Thyroid gland (tissue), 4 donors: ENCODE data around the gene YPEL2.

ENCODE experiments used
- POLR2A ChIP-seq, 2 donors: fragments of 450-650 bp; IDR thresholded peaks; one replicate each; pipeline ENCODE4 v1.6.1; 2017; ENCODE audit warnings: antibody characterized with exemption in 2 of 2, mild to moderate bottlenecking in 2 of 2, moderate library complexity in 1 of 2
- TF ChIP-seq, protein P1 (sequence below), 6 experiments: fragments of 200-600 bp in 3 of 6; fragments of 450-650 bp in 3 of 6; sonication (generic) in 3 of 6; IDR thresholded peaks; one replicate each; pipeline ENCODE4 v1.5.1; 2016 to 2019; ENCODE audit warnings: antibody characterized with exemption in 6 of 6, mild to moderate bottlenecking in 2 of 6, inconsistent platforms in 1 of 6, moderate library complexity in 1 of 6

DNA sequence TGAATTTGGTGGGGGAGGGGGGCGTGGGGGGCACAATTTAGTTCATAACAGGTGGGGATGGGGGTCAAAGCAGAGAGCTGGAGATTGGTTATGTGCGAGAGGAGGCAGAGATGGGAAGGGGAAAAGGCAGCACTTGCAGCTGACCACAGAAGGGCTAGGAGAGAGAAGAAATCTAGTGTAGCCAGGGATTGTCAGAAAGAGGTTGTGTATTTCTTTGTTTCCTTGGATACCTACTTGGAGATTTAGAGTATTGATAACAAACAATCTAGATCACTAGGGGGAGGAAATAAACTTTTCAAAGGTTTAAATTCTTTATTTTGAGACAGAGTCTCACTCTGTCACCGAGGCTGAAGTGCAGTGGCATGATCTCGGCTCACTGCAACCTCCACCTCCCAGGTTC lies 47.1 kb upstream of the YPEL2 start:
- TF ChIP-seq POLR2A (IDR thresholded peaks at IDR 0.05), result no peak
- TF ChIP-seq, protein P1, sequence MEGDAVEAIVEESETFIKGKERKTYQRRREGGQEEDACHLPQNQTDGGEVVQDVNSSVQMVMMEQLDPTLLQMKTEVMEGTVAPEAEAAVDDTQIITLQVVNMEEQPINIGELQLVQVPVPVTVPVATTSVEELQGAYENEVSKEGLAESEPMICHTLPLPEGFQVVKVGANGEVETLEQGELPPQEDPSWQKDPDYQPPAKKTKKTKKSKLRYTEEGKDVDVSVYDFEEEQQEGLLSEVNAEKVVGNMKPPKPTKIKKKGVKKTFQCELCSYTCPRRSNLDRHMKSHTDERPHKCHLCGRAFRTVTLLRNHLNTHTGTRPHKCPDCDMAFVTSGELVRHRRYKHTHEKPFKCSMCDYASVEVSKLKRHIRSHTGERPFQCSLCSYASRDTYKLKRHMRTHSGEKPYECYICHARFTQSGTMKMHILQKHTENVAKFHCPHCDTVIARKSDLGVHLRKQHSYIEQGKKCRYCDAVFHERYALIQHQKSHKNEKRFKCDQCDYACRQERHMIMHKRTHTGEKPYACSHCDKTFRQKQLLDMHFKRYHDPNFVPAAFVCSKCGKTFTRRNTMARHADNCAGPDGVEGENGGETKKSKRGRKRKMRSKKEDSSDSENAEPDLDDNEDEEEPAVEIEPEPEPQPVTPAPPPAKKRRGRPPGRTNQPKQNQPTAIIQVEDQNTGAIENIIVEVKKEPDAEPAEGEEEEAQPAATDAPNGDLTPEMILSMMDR (IDR thresholded peaks at IDR 0.05), result no peak
